Mucosa of descending colon (tissue), 3 donors: Measurements from ENCODE around the gene GATA5. TPM values are rescaled to one million over a fixed set of nuclear protein-coding genes. Genes with fewer than 3 reads are reported as not detected.

Experiments used
- ATAC-seq: fragments of 200-7000 bp; cut with Tn5 transposase; one replicate; pipeline ENCODE4 v1.9.1; 2020; ENCODE audit warnings: mild to moderate bottlenecking, moderate library complexity
- DNase-seq, 3 donors: peaks; one replicate each; pipeline ENCODE4 v3.0.0-alpha.2; 2020
- H3K36me3 ChIP-seq: fragments of 200-600 bp; one replicate; pipeline ENCODE4 v1.8.0; 2021; ENCODE audit warnings: low read depth, mild to moderate bottlenecking
- H3K4me1 ChIP-seq: fragments of 200-600 bp; one replicate; pipeline ENCODE4 v1.8.0; 2021; ENCODE audit warnings: low read depth, mild to moderate bottlenecking
- H3K4me3 ChIP-seq: fragments of 200-600 bp; one replicate; pipeline ENCODE4 v1.8.0; 2021; ENCODE audit warnings: mild to moderate bottlenecking
- H3K9me3 ChIP-seq: fragments of 200-600 bp; one replicate; pipeline ENCODE4 v1.8.0; 2021; ENCODE audit warnings: mild to moderate bottlenecking
- CTCF ChIP-seq: fragments of 200-600 bp; IDR thresholded peaks from one replicate; pipeline ENCODE4 v1.8.0; 2022; ENCODE audit warnings: antibody characterized with exemption, mild to moderate bottlenecking
- intact Hi-C, 2 donors: fragments of 100-400 bp; cut with DNase I in 1 of 2; cut with micrococcal nuclease in 1 of 2; formaldehyde crosslinking; loops; one replicate each; pipeline versions ENCODE4 v1.11.0 to v1.11.1; 2022; cut with DNase I, micrococcal nuclease
- total RNA-seq, 3 donors: library from RNA; stranded (reverse); fragmentation: NEBNext Ultra II Directional in 2 of 3; extraction: Animal tissue kit (Norgen Biotek cat#: 25700) in 2 of 3; gene quantifications; one replicate each; pipeline versions ENCODE4 v1.2.1 to v1.2.4, GENCODE V29; 2021 to 2023
- donor health status: DM: no; HTN: no; CAD: no; lungs with moderate emphysema.
- donor health status: DM: no; HTN: no; CAD: no.
- donor health status: DM: no; HTN: yes; CAD: no.

Gene GATA5
- total RNA-seq, 3 donors from 2014 or later: 0.14 to 0.22 TPM; not detected in 1

GRCh38 chr20:62463651-62464424 lies 12.0 kb downstream of the GATA5 start:
- Histone ChIP-seq H3K9me3 (no peaks in the 10 kb centered on the region), H3K4me3 (no peak overlapping the region)
- intact Hi-C loops: no loop called here

GRCh38 chr20:62462976-62463592 lies 12.7 kb downstream of the GATA5 start:
- intact Hi-C loops: no loop called here
- no peak overlapping the region for H3K4me3 ChIP-seq
- no peaks in the 10 kb centered on the region for H3K4me1 ChIP-seq
- ATAC-seq: no peak
- no peak for DNase-seq
- H3K36me3 ChIP-seq: no peaks in the 10 kb centered on the region
- no peak for TF ChIP-seq CTCF
- H3K9me3 ChIP-seq: no peaks in the 10 kb centered on the region

More at GRCh38 chr20:62463651-62464424, 12.0 kb downstream of the GATA5 start:
- DNase-seq (no peak), ATAC-seq (no peak)
- Histone ChIP-seq H3K4me1 (no peaks in the 10 kb centered on the region), H3K36me3 (no peaks in the 10 kb centered on the region)
- no peak for TF ChIP-seq CTCF

- no peak for DNase-seq
- Histone ChIP-seq H3K4me3 (no peak overlapping the region), H3K36me3 (no peaks in the 10 kb centered on the region), H3K9me3 (no peaks in the 10 kb centered on the region), H3K4me1 (no peaks in the 10 kb centered on the region)
- ATAC-seq: no peak
- intact Hi-C loops: no loop called here
- no peak for TF ChIP-seq CTCF
These were observed 14.0 kb downstream of the GATA5 start for GRCh38 chr20:62461834-62462233.

- intact Hi-C loops: no loop called here
- H3K36me3 ChIP-seq: no peaks in the 10 kb centered on the region
- no peaks in the 10 kb centered on the region for H3K9me3 ChIP-seq
- H3K4me1 ChIP-seq: no peaks in the 10 kb centered on the region
- no peak for TF ChIP-seq CTCF
- H3K4me3 ChIP-seq: no peak overlapping the region
- DNase-seq (peak in 2 of 3 donors; percentile 28 to 40), ATAC-seq (peak; percentile 56)
These were observed 14.6 kb downstream of the GATA5 start for GRCh38 chr20:62461157-62461556.

- Histone ChIP-seq H3K36me3 (no peaks in the 10 kb centered on the region), H3K4me1 (no peaks in the 10 kb centered on the region), H3K9me3 (no peaks in the 10 kb centered on the region), H3K4me3 (no peak overlapping the region)
- DNase-seq (no peak), ATAC-seq (no peak)
- intact Hi-C loops: no loop called here
- TF ChIP-seq CTCF: no peak
These were observed 15.1 kb downstream of the GATA5 start for GRCh38 chr20:62460678-62461077.
